GM12873 (cell line): Measurements from ENCODE around the gene TACC2.

ENCODE experiments used
- TF ChIP-seq, protein P1 (sequence below): IDR thresholded peaks from 2 replicates; pipeline ENCODE4 v1.5.1; 2012; ENCODE audit warnings: low read depth, mild to moderate bottlenecking, moderate library complexity, low read length, control low read depth; ENCODE audit not compliant: insufficient read depth; ENCODE audit errors: missing control alignments

The TACC2 gene

DNA sequence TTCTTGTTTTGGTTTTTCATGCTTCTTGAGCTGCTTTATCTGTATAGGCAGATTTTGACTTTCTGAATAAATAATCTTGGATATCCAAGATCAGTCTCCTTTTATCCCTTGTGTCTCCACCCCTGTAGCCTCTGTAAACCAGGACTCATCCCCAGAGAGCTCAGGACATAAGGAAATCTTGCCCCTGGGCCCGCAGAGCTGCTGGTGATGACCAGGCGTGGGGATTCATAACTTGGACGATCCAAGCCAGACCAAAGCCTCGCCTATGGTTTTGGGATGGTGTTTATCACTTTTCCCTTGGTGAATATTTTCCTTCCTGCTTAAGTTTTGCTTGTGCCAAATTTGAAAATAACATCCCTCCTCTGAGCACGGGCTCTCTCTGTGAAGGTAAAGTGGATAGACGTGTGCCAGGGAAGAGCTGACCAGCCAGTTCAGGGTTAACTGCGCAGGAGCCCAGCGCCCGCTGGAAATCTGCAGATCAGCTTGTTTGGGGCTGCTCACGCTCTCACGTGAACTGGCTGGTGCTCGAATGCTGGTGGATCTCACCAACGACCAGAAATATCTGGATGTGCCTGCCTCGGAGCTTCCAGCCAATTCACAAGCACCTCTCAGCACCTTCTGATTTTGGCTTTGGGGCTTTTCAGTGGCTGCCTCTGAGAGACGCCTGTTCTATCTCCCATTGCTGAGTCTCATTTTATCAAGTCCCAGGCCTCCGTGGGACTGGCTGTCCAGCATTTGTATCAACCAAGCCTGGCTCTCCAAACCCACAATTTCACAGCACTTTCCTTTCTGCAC lies 150.1 kb downstream of the TACC2 start:
- TF ChIP-seq, protein P1, sequence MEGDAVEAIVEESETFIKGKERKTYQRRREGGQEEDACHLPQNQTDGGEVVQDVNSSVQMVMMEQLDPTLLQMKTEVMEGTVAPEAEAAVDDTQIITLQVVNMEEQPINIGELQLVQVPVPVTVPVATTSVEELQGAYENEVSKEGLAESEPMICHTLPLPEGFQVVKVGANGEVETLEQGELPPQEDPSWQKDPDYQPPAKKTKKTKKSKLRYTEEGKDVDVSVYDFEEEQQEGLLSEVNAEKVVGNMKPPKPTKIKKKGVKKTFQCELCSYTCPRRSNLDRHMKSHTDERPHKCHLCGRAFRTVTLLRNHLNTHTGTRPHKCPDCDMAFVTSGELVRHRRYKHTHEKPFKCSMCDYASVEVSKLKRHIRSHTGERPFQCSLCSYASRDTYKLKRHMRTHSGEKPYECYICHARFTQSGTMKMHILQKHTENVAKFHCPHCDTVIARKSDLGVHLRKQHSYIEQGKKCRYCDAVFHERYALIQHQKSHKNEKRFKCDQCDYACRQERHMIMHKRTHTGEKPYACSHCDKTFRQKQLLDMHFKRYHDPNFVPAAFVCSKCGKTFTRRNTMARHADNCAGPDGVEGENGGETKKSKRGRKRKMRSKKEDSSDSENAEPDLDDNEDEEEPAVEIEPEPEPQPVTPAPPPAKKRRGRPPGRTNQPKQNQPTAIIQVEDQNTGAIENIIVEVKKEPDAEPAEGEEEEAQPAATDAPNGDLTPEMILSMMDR: no peak

DNA sequence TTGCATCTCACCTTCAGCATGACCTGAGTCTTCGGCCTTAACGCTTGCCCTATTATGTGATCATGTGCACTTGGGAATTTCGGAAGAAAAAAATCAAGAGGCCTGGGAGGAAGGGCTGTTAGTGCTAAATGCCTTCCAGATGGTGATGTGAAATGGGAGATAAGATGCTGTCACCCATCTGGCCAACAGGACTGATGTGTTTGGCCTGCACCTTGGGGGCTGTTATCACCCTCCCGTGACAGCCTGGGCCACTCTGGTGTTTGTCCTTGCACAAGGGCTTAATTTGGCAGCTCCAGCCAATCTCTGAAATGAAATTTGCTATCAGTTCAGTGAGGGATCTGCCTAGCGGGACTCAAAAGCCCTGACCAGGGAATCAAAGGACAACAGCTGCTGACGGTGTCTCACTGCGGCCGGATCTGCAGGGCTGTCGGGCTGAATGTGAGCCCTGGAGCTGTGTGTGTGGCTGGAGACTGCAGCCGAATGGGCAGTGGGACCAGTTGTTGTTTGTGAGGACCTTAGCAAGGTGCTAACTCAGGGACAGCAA lies 150.7 kb downstream of the TACC2 start:
- TF ChIP-seq, protein P1: no peak

DNA sequence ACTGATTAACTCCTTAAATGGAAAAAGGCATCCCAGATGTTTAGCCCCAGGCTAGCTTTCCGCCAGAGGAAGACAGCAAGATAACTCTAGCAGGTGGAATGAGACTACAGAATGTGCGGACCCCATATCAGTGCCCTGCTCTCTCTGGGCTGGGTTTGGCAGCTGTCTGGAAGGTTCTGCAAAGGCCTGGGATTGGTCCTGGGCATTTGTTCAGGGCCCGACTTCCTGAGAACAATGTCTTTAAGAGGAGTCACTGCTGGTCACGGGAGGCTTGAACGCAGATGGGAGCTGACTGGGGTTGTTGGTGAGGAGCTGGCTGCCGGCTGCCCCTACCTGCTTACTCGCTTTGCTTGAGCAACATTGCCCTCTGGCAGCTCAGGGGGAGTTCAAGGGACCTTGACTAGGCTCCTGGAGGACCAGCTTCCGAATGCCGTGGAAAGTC lies 151.5 kb downstream of the TACC2 start:
- TF ChIP-seq, protein P1: no peak

DNA sequence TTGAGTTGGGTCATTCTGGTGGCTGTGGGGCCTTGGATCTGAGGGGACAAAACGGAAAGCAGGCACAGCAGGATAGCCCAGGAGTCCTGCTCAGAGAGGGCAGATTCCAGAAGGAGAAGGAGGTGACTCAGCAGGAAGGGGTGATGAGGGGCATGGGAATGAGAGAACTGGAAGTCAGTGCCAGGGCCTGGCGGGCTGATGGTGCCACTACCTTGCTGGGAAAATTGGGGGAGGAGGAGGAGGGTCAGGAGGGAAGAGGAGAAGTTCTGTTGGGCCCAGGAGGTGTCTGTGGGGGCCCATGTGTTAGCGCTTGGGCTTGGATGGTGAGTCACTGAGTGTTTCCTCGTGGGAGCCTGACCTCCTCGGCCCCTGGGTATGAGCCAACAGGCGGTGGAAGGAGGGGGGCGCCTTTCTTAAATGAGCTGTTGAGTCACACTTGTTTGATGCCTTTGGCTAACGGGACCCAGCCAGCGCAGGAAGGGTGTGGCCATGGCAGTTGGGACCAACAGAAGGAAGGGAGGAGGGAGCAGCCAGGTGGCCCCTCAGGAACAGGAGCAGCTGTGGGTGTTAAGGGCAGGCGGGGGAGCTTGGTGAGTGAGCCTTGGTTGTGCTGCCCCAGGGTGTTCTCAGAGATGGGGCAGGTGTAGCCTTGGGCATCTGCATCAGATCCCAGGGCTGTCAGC lies 152.1 kb downstream of the TACC2 start:
- TF ChIP-seq, protein P1: no peak

DNA sequence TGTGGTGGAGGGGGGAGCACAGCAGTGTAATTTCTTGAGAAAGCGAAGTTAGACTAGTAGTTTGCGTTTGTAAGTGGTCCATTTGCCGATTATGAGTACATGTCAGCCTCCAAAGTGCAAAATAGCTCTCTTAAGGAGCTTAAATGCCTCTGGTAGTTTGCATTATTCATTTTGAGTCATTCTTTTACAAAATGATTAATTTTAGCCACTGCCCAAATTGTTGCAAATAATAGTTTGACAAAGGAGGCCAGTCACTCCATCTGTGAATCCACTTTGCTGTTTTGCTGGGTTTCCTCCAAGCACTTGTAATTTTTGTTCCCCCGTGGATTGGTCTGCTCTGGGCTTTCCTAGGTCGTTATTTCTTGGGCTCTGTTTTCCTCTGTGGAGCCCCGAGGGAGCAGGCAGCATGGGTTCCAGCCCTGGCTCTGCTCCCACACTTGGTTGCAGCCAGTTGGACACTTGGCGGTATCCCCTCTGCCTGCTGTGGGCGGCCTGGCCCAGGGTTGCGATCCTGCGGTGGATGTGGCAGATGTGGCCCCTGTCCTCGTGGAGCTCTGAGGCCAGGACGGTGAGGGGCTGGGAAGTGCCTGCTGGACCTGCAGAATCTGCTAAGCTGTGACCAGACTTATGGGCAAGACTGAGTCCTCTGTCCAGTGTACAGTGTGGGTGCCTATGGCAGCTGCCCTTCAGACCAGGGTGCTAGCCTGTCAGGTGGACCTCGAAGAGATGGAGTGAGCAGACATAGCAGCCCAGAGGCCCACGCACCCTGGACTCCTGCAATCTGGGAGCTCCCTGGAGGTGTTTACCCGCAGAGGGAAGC lies 153.1 kb downstream of the TACC2 start:
- TF ChIP-seq, protein P1: no peak

DNA sequence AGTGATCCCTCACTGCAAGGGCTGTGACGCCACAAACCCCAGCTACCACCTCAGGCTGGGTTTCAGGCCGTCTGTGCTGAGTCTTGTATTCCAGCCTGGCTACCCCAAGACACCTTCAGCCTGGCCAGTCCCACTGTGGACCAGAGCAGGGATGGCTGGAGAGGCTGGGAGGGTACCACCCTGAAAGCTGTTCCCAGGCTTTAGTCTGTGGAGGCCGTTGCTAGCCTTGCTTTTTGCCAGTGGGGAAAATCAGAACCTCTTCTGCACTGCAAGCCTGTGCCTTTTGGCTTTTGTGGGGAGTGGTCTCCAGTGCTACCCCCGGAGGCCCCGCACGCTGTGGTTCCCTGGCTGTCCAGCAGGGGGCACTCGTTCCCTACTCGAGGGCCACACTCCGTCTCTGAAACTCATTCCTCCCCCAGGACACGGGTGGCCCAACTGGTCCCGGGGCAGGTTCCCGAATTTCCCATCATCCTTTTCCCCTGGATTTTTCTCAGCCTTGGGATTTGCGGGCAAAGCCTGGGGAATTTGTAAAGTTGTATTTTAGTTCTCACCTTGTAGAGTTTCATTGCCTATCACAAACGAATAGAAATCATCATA lies 153.8 kb downstream of the TACC2 start:
- TF ChIP-seq, protein P1: peak; percentile 95
